GM19035 (cell line): ENCODE measurements around the gene TNS1.
"Not testable (repeated sequence)": the region's sequence is repeated elsewhere in the genome, so short reads cannot be mapped to it uniquely, and the experiment has no call there.

ENCODE experiments used
- ATAC-seq: cut with Tn5 transposase; IDR thresholded peaks from one replicate; pipeline ENCODE4 v1.9.1; 2021; ENCODE audit not compliant: unreplicated experiment

TNS1 gene

GRCh38 chr2:218030409-218031195 lies 27.8 kb upstream of the TNS1 start:
- no peak for ATAC-seq

- no peak for ATAC-seq
Observed at GRCh38 chr2:218029366-218030360, 26.9 kb upstream of the TNS1 start.

- no peak for ATAC-seq
Observed at GRCh38 chr2:218028562-218029348, 26.0 kb upstream of the TNS1 start.

DNA sequence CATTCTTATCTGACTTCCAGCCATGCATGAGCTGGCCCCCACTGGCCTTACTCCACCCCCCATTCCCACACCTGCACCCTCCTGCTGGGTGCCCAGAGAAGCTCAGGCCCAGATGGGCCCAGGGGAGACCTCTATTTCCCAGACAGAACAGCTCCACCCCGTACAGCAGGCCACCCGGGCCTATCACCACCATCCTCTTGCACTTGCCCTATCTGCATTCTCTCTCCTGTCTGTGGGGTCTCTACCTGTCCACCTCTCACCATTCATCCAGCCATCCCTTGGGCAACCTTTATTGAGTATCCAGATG lies 25.3 kb upstream of the TNS1 start:
- ATAC-seq: no peak

DNA sequence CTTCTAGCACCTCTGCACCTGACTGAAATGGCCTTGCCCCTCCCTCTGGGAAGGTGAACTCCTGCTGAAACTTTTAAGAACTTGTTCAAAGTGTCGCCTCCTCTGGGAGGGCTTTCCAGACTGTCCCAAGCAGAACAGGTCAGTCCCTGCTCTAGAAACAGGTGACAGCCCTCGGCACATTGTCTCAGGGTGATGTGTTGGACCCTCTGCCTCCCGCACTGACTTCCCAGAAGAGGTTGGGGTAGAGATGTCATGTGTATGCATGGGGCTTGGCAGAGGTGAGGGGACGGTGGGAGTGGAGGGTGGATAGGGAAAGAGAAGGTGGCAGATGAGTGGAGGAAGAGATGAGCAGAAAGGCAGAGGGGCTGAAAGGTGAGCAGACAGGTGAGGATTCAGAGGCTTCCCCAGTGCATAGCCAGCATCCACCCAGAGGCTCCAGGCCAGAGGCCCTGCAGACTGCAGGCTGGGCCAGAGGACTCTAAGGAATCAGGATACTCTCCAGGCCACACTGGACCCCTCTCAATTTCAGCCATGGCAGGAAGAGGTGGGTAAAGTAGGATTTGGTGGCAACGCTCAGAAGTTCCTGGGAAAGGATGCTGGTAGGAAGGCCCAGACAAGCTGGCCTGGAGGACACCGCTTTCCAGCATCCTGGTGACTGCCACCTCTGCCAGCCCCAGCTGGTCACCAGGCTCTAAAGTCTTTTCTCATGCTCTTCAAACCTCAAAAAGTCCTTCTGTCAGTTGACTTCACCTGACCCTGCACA lies 24.8 kb upstream of the TNS1 start:
- no peak for ATAC-seq

- ATAC-seq: no peak
Observed at GRCh38 chr2:218026676-218027425, 24.1 kb upstream of the TNS1 start.

DNA sequence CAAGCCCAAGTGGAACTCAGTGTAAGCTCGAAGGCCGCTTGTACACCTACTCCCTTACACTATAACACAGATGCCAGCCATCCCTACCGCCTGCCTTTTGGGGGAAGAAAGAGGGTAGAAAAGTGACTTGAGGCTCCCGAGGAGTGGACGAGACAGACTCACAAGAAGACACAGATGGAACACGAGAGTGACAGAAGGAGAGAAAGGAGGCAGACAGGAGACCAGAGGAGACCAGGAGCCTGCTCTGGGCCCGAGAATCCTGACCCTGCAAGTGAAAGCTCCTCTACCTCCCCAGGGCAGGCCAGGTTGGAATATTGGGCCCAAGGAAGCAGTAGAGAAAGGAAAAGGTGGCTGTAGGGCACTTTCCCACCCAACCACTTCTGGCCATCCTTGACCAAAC lies 23.4 kb upstream of the TNS1 start:
- no peak for ATAC-seq

DNA sequence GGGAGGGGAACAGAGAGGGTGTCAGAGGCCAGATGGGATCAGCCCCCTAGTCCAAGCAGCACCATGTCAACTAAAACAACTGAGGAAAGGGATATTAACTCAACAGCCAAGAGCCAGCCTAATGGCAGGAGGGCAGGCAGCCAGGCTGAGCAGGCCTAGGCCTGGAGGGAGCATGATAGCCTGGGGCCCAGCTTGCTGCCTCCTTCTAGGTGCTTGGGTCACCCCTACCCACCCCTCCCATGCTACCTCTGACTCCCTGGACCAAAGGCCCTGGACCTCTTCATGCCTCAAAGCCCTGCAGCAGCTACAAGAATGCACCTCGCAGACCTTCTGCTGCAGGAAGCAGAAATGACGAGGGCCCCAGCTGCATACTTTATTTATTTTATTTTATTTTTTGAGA lies 22.1 kb upstream of the TNS1 start:
- ATAC-seq: no peak

DNA sequence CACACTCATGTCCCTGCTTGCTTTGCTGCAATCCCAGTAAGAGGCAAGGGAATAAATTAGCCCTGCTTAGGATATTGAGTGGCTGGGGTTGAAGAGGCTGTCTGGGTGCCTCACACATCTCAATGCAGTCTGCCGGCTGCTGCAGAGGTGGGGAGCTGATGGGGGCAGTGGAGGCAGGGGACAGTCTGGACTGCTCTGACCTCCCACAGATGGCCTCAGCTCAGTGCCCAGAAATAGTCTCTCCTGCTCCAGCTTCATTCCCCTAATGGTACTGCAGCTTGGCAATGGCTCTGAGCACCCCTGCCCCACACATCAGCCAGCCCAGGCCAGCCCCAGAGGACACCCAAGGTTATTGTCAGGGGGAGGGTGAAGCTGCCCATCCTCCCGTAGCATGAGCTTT lies 21.5 kb upstream of the TNS1 start:
- no peak for ATAC-seq

DNA sequence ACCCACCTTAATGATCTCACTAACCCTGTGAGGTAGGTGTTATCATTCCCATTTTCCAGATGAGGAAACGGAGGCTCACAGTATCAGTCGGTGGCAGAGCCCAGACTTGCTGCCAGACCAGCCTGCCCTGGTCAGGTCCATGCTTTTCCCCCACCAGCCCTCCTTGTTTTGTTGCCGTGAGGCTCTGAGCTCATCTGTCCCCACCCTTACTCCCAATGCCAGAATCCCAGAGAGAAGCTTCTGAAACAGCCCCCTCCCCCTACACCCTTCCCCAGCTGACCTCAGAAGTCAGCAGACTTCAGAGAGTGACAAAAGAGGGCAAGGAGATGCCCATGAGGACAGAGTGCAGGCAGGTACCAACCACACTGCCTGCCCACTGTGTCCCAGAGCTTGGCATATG lies 20.8 kb upstream of the TNS1 start:
- no peak for ATAC-seq

DNA sequence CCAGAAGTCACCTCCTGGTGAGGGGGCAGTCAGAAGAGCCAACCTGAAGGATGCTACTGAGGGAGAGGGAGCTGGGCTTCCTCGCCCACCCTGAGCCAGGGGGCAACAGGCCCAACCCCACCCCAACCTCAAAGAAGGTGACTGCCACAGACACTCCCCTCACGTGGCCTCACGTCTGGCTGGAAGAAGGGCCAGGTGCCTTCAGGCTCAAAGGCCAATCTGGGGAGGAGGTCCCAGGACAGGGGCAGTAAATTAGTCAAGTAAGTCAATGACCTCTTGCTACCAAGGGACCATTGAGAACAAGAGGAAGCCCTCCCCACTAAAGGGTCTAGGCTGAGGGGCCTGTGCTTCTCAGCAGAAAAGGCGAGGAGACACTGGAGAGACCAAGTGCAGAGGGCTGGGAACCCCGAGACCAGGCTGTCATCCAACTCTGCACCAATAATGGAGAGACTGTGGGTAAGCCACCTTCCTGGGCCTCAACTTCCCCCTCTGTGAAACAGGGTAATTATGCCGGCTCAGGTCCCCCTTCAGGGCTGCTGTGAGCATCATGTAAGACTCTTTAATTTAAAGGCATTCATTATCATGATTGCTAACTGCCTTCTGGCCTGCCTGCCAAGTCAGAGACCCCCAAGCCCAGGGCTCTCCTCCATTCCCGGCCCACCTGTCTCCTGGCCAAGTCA lies 20.2 kb upstream of the TNS1 start:
- ATAC-seq: no peak

DNA sequence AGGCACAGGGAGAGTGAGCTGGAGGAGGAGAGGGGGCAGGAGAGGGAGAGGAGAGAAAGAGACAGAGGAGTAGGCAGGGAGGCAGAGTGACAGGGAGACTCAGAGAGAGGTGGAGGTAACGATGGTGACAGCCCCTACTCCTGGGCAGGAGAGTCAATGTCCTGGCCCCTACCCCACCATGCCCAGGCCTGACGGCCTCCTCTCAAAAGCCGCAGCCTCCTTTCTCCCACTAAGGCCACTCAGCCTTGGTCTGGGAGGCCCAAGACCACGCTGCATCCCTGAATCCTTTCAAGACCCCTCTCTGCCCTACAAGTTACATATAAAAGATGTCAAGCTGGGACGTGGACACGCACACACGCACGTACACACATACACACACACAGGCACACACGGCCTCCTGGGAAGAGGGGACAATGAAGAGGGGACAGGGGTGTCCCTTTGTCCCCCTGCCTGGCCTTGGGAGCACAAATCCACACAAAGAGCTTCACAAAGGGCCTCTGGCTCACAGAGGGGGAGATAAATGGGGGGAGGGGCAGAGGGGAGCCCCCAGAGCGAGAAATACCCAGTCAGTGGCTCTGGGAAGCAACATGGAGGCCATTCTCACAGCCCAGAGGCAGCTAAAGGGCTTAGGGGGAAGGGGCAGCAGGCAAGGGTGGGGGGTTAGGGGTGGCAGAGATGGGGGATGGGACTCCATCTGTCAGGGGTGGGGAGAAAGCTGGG lies 19.5 kb upstream of the TNS1 start:
- ATAC-seq: no peak

DNA sequence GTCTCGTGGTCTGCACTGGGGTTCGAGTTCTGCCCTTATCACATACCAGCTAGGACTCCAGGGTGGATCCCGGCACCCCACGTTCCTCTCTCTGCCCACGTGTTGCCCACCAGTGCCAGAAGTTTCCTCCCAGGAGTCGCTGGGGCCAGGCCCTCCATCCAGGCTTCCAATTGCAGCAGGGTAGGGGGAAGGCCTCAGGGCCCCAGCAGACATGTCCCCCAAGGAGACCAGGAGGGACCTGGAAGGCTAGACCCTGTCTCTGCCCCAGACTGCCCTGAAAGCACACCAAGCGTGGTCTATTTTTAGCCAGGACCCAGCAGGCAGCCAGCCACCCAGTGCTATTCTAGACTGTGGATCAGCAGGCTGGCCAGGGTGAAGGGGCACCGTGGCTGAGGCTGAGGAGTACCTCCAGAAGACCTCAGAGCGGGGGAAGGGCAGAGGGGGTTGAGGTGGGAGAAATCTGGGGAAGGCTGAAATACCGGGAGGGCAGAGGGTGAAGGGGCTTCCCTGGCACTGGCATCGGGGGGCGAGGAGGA lies 18.8 kb upstream of the TNS1 start:
- no peak for ATAC-seq

DNA sequence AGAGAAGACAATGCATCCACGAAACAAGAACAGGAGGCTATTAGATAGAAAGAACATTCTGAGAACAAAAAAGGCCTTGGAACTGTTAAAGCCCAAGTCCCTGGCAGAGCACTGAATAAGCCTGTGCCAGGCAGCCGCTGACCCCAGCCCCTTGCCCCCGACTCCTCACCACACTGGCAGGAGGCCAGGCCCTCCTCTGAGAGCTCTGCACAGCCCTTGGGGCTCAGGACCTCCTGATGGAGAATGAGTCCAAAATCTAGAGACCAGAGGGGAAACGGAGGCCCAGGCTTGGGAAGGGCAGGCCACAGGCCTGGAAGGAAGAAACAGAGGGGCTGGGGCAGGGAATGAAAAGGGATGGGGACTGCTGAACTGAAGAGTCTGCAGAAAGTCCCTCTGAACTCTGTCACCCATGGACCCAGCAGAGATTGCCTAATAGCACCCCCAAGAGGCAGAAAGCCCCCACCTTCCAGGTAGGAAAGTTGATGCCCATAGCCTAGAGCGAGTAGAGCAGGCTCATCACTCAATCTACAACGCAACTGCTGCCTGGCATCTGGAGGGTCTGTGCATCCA lies 18.3 kb upstream of the TNS1 start:
- no peak for ATAC-seq

DNA sequence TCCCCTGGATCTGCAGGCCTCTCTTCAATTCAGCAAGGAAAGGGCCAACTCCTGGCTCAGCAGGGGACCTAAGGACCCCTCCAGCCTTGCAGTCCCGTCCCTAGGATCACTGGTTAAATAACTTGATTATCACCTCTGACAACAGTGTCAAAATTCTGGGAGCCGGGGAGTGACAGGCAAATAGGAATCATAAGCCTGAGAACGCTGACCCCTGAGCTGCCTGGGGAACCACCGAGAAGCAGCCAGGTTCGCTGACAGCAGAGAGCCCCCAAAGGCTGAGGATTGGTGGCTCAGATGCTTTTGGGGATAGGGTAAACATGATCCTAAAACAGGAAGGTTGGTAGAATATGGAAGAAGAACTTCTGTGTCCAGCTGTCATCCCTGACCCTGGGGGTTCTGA lies 17.5 kb upstream of the TNS1 start:
- no peak for ATAC-seq

DNA sequence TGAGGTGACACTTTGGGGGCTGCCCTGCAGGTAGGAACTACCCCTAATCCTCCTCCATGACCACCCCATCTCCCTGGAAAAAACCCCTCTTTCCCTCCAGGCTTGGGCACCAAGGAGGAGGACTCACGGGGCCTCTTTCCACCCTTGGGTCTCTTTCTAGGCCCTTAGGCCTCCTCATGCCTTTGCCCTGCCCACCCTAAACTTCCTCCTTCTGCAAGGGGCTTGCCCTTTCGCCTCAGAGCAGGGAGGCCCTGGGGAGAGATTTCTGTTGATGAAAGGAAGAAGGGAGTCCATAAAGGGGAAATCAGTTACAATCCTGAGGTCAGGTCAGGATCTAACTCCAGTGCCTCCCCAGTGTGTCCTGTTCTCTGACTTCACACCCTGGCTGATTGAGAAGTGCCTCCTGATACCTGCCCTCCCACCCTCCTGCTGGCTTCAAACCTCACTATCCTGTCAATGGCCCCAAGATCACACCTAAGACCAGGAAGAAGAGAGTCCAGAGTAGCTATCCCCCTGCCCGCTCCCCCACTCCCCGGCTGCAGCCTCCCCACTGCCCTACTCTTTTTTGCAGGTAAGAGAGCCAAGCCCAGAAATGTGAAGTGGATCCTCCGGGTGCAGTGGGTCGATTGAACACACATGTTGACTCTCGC lies 16.7 kb upstream of the TNS1 start:
- no peak for ATAC-seq

GRCh38 chr2:218018842-218019125 lies 16.0 kb upstream of the TNS1 start:
- ATAC-seq: not testable (repeated sequence)
